GM12891 (cell line): Measurements from ENCODE around the gene NGEF.

Experiments
- POLR2A ChIP-seq: IDR thresholded peaks from 2 replicates; pipeline ENCODE4 v1.6.1; 2011; ENCODE audit warnings: low read depth, low read length, control low read depth
- POLR2AphosphoS5 ChIP-seq: IDR thresholded peaks from 2 replicates; pipeline ENCODE4 v1.6.1; 2011; ENCODE audit warnings: low read depth, low read length, control low read depth
- SPI1 ChIP-seq: IDR thresholded peaks from 2 replicates; pipeline ENCODE4 v1.6.1; 2011; ENCODE audit warnings: low read depth, low read length, control low read depth
- TAF1 ChIP-seq: IDR thresholded peaks from 2 replicates; pipeline ENCODE4 v1.6.1; 2011; ENCODE audit warnings: low read depth, low read length, control low read depth

GRCh38 chr2:233059797-233060500 lies 46.9 kb upstream of the NGEF start, which contains the start of gene INPP5D:
- TF ChIP-seq POLR2A (peak; percentile 89), POLR2AphosphoS5 (peak; percentile 92), SPI1 (peak; percentile 91), TAF1 (peak; percentile 92)
